ENCODE measurements around the gene PLEKHA8.

Gene PLEKHA8

DNA sequence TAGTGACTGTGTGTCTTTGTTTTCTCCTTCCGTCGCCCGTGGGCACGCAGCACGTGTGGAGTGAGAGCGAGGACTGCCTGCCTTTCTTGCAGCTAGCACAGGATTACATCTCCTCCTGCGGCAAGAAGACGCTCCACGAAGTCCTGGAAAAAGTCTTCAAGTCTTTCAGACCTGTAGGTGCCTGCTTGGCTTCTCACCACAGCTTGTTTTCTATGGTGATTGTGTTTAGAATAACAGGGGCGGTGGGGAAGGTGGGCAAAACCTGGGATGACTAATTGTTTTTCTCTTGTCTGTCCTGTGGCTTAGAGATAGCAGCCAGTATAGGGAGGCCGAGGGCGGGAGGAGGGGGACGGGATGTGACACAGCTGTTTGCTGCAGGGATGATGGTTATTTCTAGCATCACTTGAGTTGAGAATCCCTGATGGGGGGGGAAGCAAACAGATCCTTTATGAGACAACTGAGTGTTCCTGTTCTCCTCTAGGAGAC is 118.0 kb downstream of the PLEKHA8 start:
- H4K20me1 ChIP-seq, result peaks cover 0 to 36% (median 0%) of the 10 kb centered on the region in 11 experiments; a peak in 2 of 22 replicates
- no peak overlapping the region for H3K4me3 ChIP-seq
- H3K4me2 ChIP-seq, result peak overlapping the region; percentile 56 to 88 (median 76)
- H3K36me3 ChIP-seq, result peaks cover 0 to 17% (median 0%) of the 10 kb centered on the region in 11 experiments; a peak in 5 of 22 replicates
- H3K9me3 ChIP-seq (replicated peaks in 1 of 11), result no peaks in the 10 kb centered on the region
- peaks cover 50 to 68% (median 60%) of the 10 kb centered on the region in 10 experiments for H3K4me1 ChIP-seq
- peak overlapping the region in 6 of 11 experiments; percentile 2 to 53 (median 44); a peak in 7 of 22 replicates for H3K9ac ChIP-seq
- H3K27ac ChIP-seq, result peak overlapping the region in 8 of 11 experiments; percentile 46 to 72 (median 60); a peak in 16 of 22 replicates
- H3K27me3 ChIP-seq, result no peaks in the 10 kb centered on the region
- TF ChIP-seq Cebpa-rat (IDR thresholded peaks at IDR 0.05), result no peak

DNA sequence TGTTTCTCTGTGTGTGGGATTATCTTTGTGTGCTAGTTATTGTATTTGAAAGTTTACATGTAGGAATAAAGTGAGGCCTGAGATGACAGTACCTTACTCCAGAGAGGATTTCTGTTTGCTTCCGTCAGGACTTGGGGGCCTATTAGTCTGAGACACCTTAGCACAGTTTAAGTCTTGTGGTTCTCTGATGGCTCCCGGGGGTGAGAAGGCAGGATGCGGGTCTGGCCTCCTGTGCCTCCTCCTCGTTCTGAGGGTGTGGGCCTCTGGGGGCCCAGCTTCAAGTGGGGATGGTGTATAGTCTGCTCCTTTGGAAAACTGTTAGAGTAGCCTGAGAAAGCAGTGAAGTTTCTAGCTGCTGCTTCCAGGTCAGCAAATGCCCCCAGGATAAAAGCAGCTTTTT is 119.0 kb downstream of the PLEKHA8 start:
- no peaks in the 10 kb centered on the region for H3K27me3 ChIP-seq
- H3K9ac ChIP-seq, result peak overlapping the region in 8 of 11 experiments; percentile 10 to 36 (median 16); a peak in 7 of 22 replicates
- no peak for TF ChIP-seq Cebpa-rat (IDR thresholded peaks at IDR 0.05)
- H3K27ac ChIP-seq, result peak overlapping the region in 8 of 11 experiments; percentile 27 to 72 (median 60); a peak in 15 of 22 replicates
- H3K4me3 ChIP-seq, result no peak overlapping the region
- H3K36me3 ChIP-seq, result peaks cover 0 to 28% (median 0%) of the 10 kb centered on the region in 11 experiments; a peak in 6 of 22 replicates
- peaks cover 50 to 72% (median 67%) of the 10 kb centered on the region in 10 experiments for H3K4me1 ChIP-seq
- no peaks in the 10 kb centered on the region for H3K9me3 ChIP-seq (replicated peaks in 1 of 11)
- peaks cover 0 to 36% (median 0%) of the 10 kb centered on the region in 11 experiments; a peak in 2 of 22 replicates for H4K20me1 ChIP-seq
- H3K4me2 ChIP-seq, result peak overlapping the region; percentile 25 to 88 (median 76)

DNA sequence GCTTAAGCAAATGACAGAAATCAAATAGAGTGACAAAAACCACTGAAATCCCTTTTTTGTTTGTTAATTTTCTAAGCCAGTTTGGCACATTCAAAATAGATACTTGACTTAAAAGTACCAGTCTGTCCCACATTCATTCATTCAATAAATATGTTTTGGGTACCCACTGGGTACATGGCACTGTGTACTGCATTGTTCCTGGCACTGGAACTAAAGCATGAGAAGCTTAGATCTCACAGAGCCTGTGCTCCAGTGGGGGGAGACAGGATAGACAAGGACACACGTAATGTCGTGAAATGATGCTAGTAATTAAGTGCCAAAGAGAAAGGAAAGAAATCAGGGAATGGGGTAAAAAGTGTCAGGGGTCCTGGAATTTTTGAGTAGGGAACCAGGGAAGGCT is 119.6 kb downstream of the PLEKHA8 start:
- Histone ChIP-seq H3K27me3 (no peaks in the 10 kb centered on the region), H3K4me2 (peak overlapping the region in 10 of 11 experiments; percentile 72 to 88 (median 78); a peak in 19 of 22 replicates), H3K36me3 (peaks cover 0 to 33% (median 0%) of the 10 kb centered on the region in 11 experiments; a peak in 6 of 22 replicates), H3K9me3 (replicated peaks in 1 of 11) (no peaks in the 10 kb centered on the region), H3K9ac (peak overlapping the region in 2 of 11 experiments; percentile 12 to 16; a peak in 2 of 22 replicates), H4K20me1 (peaks cover 0 to 36% (median 0%) of the 10 kb centered on the region in 11 experiments; a peak in 2 of 22 replicates), H3K27ac (peak overlapping the region in 5 of 11 experiments; percentile 37 to 69 (median 58); a peak in 9 of 22 replicates), H3K4me3 (no peak overlapping the region), H3K4me1 (peaks cover 50 to 78% (median 73%) of the 10 kb centered on the region in 10 experiments)
- TF ChIP-seq Cebpa-rat (IDR thresholded peaks at IDR 0.05), result no peak

- Histone ChIP-seq H3K4me3 (no peak overlapping the region), H3K27me3 (no peaks in the 10 kb centered on the region), H3K36me3 (peaks cover 0 to 35% (median 0%) of the 10 kb centered on the region in 11 experiments; a peak in 6 of 22 replicates), H3K9me3 (replicated peaks in 1 of 11) (no peaks in the 10 kb centered on the region), H3K4me2 (peak overlapping the region; percentile 72 to 88 (median 76)), H3K9ac (peak overlapping the region in 1 of 11 experiments; percentile 25; a peak in 2 of 22 replicates), H4K20me1 (peaks cover 0 to 35% (median 0%) of the 10 kb centered on the region in 11 experiments; a peak in 2 of 22 replicates), H3K27ac (peak overlapping the region in 7 of 11 experiments; percentile 46 to 69 (median 61); a peak in 14 of 22 replicates), H3K4me1 (peaks cover 50 to 84% (median 77%) of the 10 kb centered on the region in 10 experiments)
- TF ChIP-seq Cebpa-rat (IDR thresholded peaks at IDR 0.05), result no peak
Measured at GRCh38 chr7:30148426-30148825, 120.2 kb downstream of the PLEKHA8 start.

DNA sequence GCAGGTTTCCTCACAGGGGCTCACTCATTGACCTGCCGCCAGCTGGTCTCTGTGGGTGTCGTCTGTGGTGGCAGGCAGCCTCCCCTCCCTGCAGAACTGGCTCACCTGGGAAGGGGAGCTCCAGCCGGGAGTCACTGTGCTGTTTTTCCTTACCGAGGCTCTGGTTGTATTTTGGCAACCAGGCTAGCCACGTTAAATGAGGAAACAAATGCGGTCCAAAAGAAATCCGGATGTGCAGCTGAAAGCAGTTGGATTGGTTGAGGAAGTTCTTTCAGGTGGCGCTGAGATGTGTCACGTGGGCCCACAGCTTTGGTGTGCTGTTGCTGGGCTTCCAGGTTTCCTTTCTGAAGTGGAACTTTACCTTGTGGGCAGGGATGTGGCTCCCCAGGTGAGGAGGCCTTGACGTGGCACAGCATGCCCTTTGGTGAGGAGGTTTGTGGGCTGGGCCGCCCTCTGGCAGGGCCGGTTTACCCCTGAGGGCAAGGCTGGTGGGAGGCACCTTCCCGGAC is 120.8 kb downstream of the PLEKHA8 start:
- Histone ChIP-seq H4K20me1 (peaks cover 0 to 29% (median 0%) of the 10 kb centered on the region in 11 experiments; a peak in 2 of 22 replicates), H3K9ac (peak overlapping the region in 7 of 11 experiments; percentile 13 to 48 (median 26); a peak in 9 of 22 replicates), H3K4me3 (peak overlapping the region in 3 of 10 experiments; percentile 23 to 37 (median 31); a peak in 6 of 20 replicates), H3K4me2 (peak overlapping the region; percentile 72 to 88 (median 76)), H3K36me3 (peaks cover 0 to 35% (median 0%) of the 10 kb centered on the region in 11 experiments; a peak in 6 of 22 replicates), H3K9me3 (replicated peaks in 1 of 11) (no peaks in the 10 kb centered on the region), H3K27ac (peak overlapping the region in 9 of 11 experiments; percentile 3 to 69 (median 58); a peak in 14 of 22 replicates), H3K4me1 (peaks cover 50 to 90% (median 79%) of the 10 kb centered on the region in 10 experiments), H3K27me3 (no peaks in the 10 kb centered on the region)
- TF ChIP-seq Cebpa-rat (IDR thresholded peaks at IDR 0.05), result no peak

- Histone ChIP-seq H4K20me1 (peaks cover 0 to 25% (median 0%) of the 10 kb centered on the region in 11 experiments; a peak in 2 of 22 replicates), H3K27ac (peak overlapping the region in 8 of 11 experiments; percentile 3 to 69 (median 60); a peak in 8 of 22 replicates), H3K9ac (peak overlapping the region in 3 of 11 experiments; percentile 25 to 48 (median 36); a peak in 4 of 22 replicates), H3K36me3 (peaks cover 0 to 35% (median 0%) of the 10 kb centered on the region in 11 experiments; a peak in 6 of 22 replicates), H3K27me3 (no peaks in the 10 kb centered on the region), H3K9me3 (replicated peaks in 1 of 11) (no peaks in the 10 kb centered on the region), H3K4me1 (peaks cover 55 to 97% (median 85%) of the 10 kb centered on the region in 10 experiments), H3K4me2 (peak overlapping the region; percentile 72 to 88 (median 76)), H3K4me3 (no peak overlapping the region)
- no peak for TF ChIP-seq Cebpa-rat (IDR thresholded peaks at IDR 0.05)
Measured at GRCh38 chr7:30149640-30150272, 121.5 kb downstream of the PLEKHA8 start.

DNA sequence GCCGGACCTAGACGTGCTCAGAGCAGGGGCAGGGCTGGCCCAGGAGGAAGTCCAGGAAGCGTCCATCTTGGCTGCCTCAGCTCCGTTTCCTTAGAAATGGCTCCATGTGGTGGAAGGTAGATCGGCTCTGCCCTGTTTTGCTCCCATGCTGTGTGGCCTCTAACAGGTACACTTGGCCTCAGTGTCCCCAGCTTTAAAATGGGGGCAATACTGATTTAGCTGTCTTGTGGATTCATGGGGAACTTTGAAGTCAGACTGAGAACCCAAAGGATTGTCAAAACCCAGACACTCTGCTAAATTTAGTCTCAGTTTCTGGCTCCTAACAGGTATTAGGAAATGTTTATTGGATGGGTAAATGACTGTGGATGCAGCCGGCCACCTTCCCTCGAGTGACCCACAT is 122.5 kb downstream of the PLEKHA8 start:
- Histone ChIP-seq H3K9ac (no peak overlapping the region), H3K4me2 (peak overlapping the region in 7 of 11 experiments; percentile 11 to 86 (median 50); a peak in 13 of 22 replicates), H3K4me1 (peaks cover 55 to 100% (median 88%) of the 10 kb centered on the region in 10 experiments)

DNA sequence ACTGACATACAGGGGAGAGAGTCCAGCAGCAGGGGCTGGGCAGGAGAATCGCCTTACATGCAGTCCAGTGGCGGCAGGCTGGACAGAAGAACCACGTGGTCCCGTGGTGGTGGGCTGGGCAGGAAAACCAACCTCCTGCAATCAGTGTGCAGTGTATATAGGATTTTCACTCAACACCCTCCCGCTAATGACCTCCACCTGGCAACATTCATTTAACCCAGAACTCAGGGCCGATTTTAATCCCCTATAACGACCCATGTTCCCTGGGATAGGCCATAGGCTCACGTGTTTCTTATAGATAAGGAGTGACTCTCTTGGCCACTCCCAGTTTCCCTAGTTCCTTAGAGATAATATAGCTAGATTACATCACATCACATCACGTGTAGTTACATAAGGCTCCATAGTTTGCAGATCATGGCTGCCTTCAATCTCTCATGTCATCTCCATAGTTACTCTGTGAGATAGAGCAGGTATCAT is 125.9 kb downstream of the PLEKHA8 start:
- H3K27me3 ChIP-seq, result no peaks in the 10 kb centered on the region
- peak overlapping the region in 8 of 11 experiments; percentile 74 to 91 (median 85); a peak in 16 of 22 replicates for H3K4me2 ChIP-seq
- H3K9ac ChIP-seq, result no peak overlapping the region
- peaks cover 0 to 35% (median 0%) of the 10 kb centered on the region in 11 experiments; a peak in 6 of 22 replicates for H3K36me3 ChIP-seq
- TF ChIP-seq Cebpa-rat (IDR thresholded peaks at IDR 0.05), result no peak
- no peak overlapping the region for H3K4me3 ChIP-seq
- peaks cover 54 to 100% (median 88%) of the 10 kb centered on the region in 10 experiments for H3K4me1 ChIP-seq
- H3K9me3 ChIP-seq (replicated peaks in 1 of 11), result no peaks in the 10 kb centered on the region
- peaks cover 0 to 4% (median 0%) of the 10 kb centered on the region in 11 experiments; a peak in 1 of 22 replicates for H4K20me1 ChIP-seq
- H3K27ac ChIP-seq, result peak overlapping the region in 1 of 11 experiments; percentile 81; a peak in 2 of 22 replicates

More for the DNA sequence above, 122.5 kb downstream of the PLEKHA8 start:
- Histone ChIP-seq H4K20me1 (peaks cover 0 to 22% (median 0%) of the 10 kb centered on the region in 11 experiments; a peak in 2 of 22 replicates), H3K9me3 (replicated peaks in 1 of 11) (no peaks in the 10 kb centered on the region), H3K27me3 (no peaks in the 10 kb centered on the region), H3K27ac (no peak overlapping the region), H3K4me3 (no peak overlapping the region), H3K36me3 (peaks cover 0 to 35% (median 0%) of the 10 kb centered on the region in 11 experiments; a peak in 6 of 22 replicates)
- no peak for TF ChIP-seq Cebpa-rat (IDR thresholded peaks at IDR 0.05)

Measured in BLaER1 treated with 17β-estradiol and CSF1 and Interleukin-3, amounts not matched to agents 10 nM and 100 nM (cell line).